ENCODE data around the gene DEAF1. TPM values are rescaled to one million over a fixed set of nuclear protein-coding genes. Genes with fewer than 3 reads are reported as not detected.

Gene DEAF1
- total and polyA plus RNA-seq, 10 of the 15 experiments (the other 5 are each of a cell fraction or from before 2014, with no cell fraction given), result 0.68 to 51.3 (median 25.9) TPM

DNA sequence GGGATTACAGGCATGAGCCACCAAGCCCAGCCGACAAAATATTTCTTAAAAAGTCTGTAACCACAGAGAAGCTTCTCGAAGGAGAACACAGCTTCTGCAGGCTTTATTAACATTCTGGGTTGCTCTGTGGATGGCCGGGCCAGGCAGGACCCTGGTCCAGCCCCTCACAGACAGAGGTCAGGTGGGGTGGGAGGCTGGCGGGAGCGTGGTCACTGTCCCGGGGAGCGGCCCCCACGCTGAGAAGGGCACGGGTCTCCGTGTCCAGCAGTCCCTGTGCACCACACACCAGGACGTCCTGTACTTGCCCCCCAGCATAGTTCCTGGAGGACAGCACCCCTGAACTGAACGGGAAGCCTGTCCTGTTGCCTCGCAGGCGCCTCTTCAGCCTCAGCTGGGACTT is 38.6 kb downstream of the DEAF1 start:
- WGBS (ENCODE audit: insufficient coverage, insufficient replicate concordance, low lambda C conversion rate, missing lambda C conversion rate), result 96% methylated on average over 14 of the region's 14 CpGs
- ChIA-PET RAD21 (ENCODE audit: unreplicated experiment) (no interaction called here), POLR2A (no interaction called here), CTCF (no interaction called here), SMC1A (ENCODE audit: uncharacterized antibody, unreplicated experiment) (interaction anchor here (1.1 kb wide), 1 partner anchor 25 kb away, joined by 3 read pairs; no protein-coding TSS in a partner anchor)
- Histone ChIP-seq H3K9ac (ENCODE audit: control insufficient read depth, insufficient read depth, low read length) (no peak overlapping the region), H3K79me2 (ENCODE audit: control insufficient read depth, insufficient read depth, low read length) (no peaks in the 10 kb centered on the region), H3K4me2 (ENCODE audit: control insufficient read depth, insufficient read depth) (no peak overlapping the region), H3K4me3 (no peak overlapping the region), H3K27me3 (replicated peaks in 1 of 2; ENCODE audit: control insufficient read depth in 2 of 2, insufficient read depth in 2 of 2, low read length in 1 of 2) (no peaks in the 10 kb centered on the region), H3K9me3 (replicated peaks; ENCODE audit: control insufficient read depth, insufficient read depth, low read length) (no peaks in the 10 kb centered on the region), H4K20me1 (ENCODE audit: control insufficient read depth, insufficient read depth) (no peaks in the 10 kb centered on the region), H3K4me1 (ENCODE audit: control insufficient read depth, insufficient read depth, low read length) (peaks cover 13% of the 10 kb centered on the region), H3K36me3 (ENCODE audit: control insufficient read depth in 2 of 2, insufficient read depth in 2 of 2, low read length in 1 of 2) (peaks cover 5 to 13% of the 10 kb centered on the region in 2 experiments; a peak in 3 of 4 replicates), H3K27ac (ENCODE audit: control insufficient read depth, insufficient read depth) (no peak overlapping the region), H2AFZ (ENCODE audit: control insufficient read depth, low read depth, low read length) (no peak overlapping the region)
- no peak for TF ChIP-seq EZH2 (IDR thresholded peaks at IDR 0.05; ENCODE audit: borderline replicate concordance, control insufficient read depth, low read depth, low read length)
- TF ChIP-seq, protein P1, sequence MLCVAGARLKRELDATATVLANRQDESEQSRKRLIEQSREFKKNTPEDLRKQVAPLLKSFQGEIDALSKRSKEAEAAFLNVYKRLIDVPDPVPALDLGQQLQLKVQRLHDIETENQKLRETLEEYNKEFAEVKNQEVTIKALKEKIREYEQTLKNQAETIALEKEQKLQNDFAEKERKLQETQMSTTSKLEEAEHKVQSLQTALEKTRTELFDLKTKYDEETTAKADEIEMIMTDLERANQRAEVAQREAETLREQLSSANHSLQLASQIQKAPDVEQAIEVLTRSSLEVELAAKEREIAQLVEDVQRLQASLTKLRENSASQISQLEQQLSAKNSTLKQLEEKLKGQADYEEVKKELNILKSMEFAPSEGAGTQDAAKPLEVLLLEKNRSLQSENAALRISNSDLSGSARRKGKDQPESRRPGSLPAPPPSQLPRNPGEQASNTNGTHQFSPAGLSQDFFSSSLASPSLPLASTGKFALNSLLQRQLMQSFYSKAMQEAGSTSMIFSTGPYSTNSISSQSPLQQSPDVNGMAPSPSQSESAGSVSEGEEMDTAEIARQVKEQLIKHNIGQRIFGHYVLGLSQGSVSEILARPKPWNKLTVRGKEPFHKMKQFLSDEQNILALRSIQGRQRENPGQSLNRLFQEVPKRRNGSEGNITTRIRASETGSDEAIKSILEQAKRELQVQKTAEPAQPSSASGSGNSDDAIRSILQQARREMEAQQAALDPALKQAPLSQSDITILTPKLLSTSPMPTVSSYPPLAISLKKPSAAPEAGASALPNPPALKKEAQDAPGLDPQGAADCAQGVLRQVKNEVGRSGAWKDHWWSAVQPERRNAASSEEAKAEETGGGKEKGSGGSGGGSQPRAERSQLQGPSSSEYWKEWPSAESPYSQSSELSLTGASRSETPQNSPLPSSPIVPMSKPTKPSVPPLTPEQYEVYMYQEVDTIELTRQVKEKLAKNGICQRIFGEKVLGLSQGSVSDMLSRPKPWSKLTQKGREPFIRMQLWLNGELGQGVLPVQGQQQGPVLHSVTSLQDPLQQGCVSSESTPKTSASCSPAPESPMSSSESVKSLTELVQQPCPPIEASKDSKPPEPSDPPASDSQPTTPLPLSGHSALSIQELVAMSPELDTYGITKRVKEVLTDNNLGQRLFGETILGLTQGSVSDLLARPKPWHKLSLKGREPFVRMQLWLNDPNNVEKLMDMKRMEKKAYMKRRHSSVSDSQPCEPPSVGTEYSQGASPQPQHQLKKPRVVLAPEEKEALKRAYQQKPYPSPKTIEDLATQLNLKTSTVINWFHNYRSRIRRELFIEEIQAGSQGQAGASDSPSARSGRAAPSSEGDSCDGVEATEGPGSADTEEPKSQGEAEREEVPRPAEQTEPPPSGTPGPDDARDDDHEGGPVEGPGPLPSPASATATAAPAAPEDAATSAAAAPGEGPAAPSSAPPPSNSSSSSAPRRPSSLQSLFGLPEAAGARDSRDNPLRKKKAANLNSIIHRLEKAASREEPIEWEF (IDR thresholded peaks at IDR 0.05; ENCODE audit: insufficient replicate concordance, low read depth, low read length), result no peak
- TF ChIP-seq, protein P2, sequence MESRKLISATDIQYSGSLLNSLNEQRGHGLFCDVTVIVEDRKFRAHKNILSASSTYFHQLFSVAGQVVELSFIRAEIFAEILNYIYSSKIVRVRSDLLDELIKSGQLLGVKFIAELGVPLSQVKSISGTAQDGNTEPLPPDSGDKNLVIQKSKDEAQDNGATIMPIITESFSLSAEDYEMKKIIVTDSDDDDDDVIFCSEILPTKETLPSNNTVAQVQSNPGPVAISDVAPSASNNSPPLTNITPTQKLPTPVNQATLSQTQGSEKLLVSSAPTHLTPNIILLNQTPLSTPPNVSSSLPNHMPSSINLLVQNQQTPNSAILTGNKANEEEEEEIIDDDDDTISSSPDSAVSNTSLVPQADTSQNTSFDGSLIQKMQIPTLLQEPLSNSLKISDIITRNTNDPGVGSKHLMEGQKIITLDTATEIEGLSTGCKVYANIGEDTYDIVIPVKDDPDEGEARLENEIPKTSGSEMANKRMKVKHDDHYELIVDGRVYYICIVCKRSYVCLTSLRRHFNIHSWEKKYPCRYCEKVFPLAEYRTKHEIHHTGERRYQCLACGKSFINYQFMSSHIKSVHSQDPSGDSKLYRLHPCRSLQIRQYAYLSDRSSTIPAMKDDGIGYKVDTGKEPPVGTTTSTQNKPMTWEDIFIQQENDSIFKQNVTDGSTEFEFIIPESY (IDR thresholded peaks at IDR 0.05), result no peak
- no peak for DNase-seq (ENCODE audit: low read depth, low spot score)
- ATAC-seq, result no peak
- in situ Hi-C loops (cut with MboI), result no loop called here
- FAIRE-seq, result no peak
- no TSS peak for BruUV-seq (replicated peaks)
- intact Hi-C loops (cut with micrococcal nuclease; ENCODE audit: unreplicated experiment), result no loop called here

Measured in GM12878 (cell line).